Measurements from ENCODE around the gene SPACA5.

DNA sequence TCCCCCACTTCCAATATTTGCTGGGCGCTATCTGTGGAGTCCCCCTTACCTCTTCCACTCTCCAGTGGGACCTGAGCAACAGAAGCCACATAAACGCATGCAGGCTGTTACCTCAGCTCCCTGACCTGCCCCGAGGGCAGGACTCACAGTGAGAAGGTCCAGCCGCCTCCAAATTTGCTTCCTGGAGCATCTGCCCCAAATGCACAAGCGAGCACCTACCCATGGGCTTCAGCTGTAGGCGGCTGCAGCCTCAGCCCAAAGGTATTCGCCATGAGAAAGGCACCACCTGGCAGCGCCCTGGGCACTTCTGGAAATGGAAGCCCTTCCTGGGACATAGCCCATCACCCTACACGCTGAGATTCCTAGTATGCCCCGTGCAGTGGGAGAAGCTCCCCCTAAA is 23.4 kb downstream of the SPACA5 start:
- TF ChIP-seq, protein P1, sequence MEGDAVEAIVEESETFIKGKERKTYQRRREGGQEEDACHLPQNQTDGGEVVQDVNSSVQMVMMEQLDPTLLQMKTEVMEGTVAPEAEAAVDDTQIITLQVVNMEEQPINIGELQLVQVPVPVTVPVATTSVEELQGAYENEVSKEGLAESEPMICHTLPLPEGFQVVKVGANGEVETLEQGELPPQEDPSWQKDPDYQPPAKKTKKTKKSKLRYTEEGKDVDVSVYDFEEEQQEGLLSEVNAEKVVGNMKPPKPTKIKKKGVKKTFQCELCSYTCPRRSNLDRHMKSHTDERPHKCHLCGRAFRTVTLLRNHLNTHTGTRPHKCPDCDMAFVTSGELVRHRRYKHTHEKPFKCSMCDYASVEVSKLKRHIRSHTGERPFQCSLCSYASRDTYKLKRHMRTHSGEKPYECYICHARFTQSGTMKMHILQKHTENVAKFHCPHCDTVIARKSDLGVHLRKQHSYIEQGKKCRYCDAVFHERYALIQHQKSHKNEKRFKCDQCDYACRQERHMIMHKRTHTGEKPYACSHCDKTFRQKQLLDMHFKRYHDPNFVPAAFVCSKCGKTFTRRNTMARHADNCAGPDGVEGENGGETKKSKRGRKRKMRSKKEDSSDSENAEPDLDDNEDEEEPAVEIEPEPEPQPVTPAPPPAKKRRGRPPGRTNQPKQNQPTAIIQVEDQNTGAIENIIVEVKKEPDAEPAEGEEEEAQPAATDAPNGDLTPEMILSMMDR (conservative IDR thresholded peaks at IDR 0.05; ENCODE audit: low read length): no peak
- no peak for TF ChIP-seq EZH2phosphoT487 (IDR thresholded peaks at IDR 0.05; ENCODE audit: borderline replicate concordance, low read depth, low read length)

Measured in OCI-LY7 (cell line).